HUDEP-2 (cell line): ENCODE measurements around the gene PRKCB.
"Not testable (repeated sequence)": the region's sequence is repeated elsewhere in the genome, so short reads cannot be mapped to it uniquely, and the experiment has no call there.

ENCODE experiments used
- DNase-seq, 76 experiments: peaks; one replicate each; lab custom pipeline; 2025; ENCODE audit not compliant: unreplicated experiment in 76 of 76; lab: John Stamatoyannopoulos, UW

PRKCB gene

GRCh38 chr16:24145927-24146326 is 310.1 kb downstream of the PRKCB start:
- DNase-seq = no peak

GRCh38 chr16:24146518-24146917 is 310.7 kb downstream of the PRKCB start:
- DNase-seq = no peak

- DNase-seq = no peak
These were observed 313.3 kb downstream of the PRKCB start for GRCh38 chr16:24149102-24149501.

- no peak for DNase-seq
These were observed 314.5 kb downstream of the PRKCB start for GRCh38 chr16:24150282-24150681.

- DNase-seq = no peak
These were observed 315.7 kb downstream of the PRKCB start for GRCh38 chr16:24151482-24151939.

- DNase-seq = not testable (repeated sequence)
These were observed 316.3 kb downstream of the PRKCB start for GRCh38 chr16:24152048-24152447.

GRCh38 chr16:24152826-24153225 is 317.0 kb downstream of the PRKCB start:
- DNase-seq = no peak

GRCh38 chr16:24156777-24157176 is 321.0 kb downstream of the PRKCB start:
- no peak for DNase-seq

- no peak for DNase-seq
These were observed 328.2 kb downstream of the PRKCB start for GRCh38 chr16:24163935-24164334.

- DNase-seq = no peak
These were observed 328.6 kb downstream of the PRKCB start for GRCh38 chr16:24164416-24164815.

GRCh38 chr16:24165273-24165672 is 329.5 kb downstream of the PRKCB start:
- DNase-seq = no peak

GRCh38 chr16:24166661-24167528 is 331.1 kb downstream of the PRKCB start:
- DNase-seq = no peak

GRCh38 chr16:24168856-24169255 is 333.1 kb downstream of the PRKCB start:
- no peak for DNase-seq

- DNase-seq = no peak
These were observed 334.6 kb downstream of the PRKCB start for GRCh38 chr16:24170407-24170806.

- DNase-seq = no peak
These were observed 338.7 kb downstream of the PRKCB start for GRCh38 chr16:24174504-24174903.

GRCh38 chr16:24174957-24175356 is 339.2 kb downstream of the PRKCB start:
- DNase-seq = peak in 29 of 76 experiments; percentile 1 to 59 (median 22)

GRCh38 chr16:24178496-24178895 is 342.7 kb downstream of the PRKCB start:
- peak in 33 of 76 experiments; percentile 0 to 46 (median 16) for DNase-seq

- no peak for DNase-seq
These were observed 344.7 kb downstream of the PRKCB start for GRCh38 chr16:24180451-24180850.

GRCh38 chr16:24188021-24188542 is 352.3 kb downstream of the PRKCB start:
- DNase-seq = no peak

GRCh38 chr16:24188751-24189318 is 353.1 kb downstream of the PRKCB start:
- no peak for DNase-seq

GRCh38 chr16:24189941-24190340 is 354.2 kb downstream of the PRKCB start:
- no peak for DNase-seq

- no peak for DNase-seq
These were observed 356.2 kb downstream of the PRKCB start for GRCh38 chr16:24191876-24192402.
